ENCODE measurements around the gene RHBDF1.

- TF ChIP-seq CTCF (IDR thresholded peaks at IDR 0.05 in 4 of 5, conservative IDR thresholded peaks at IDR 0.05 in 1 of 5) = no peak
- no peak for TF ChIP-seq POLR2A (IDR thresholded peaks at IDR 0.05)
Measured at GRCh38 chr16:62968-63391, 9.5 kb downstream of the RHBDF1 start.
